Memory B cell (primary cell): ENCODE measurements around the gene ACSM6.

Experiments used
- ATAC-seq: fragments of 150-1000 bp; cut with Tn5 transposase; 2 replicates; pipeline ENCODE4 v1.10.0; 2021; ENCODE audit warnings: low read depth, mild to moderate bottlenecking, moderate library complexity
- DNase-seq, 2 donors: peaks; one replicate each; pipeline ENCODE4 v3.0.0; 2022; ENCODE audit warnings: low spot score in 2 of 2
- H3K27ac Mint-ChIP-seq: one replicate; pipeline ENCODE4 v1.8.0; 2022; ENCODE audit warnings: mild to moderate bottlenecking, moderate library complexity, mixed read lengths
- H3K27me3 Mint-ChIP-seq: one replicate; pipeline ENCODE4 v1.8.0; 2022; ENCODE audit warnings: mixed read lengths
- H3K36me3 Mint-ChIP-seq: one replicate; pipeline ENCODE4 v1.8.0; 2022; ENCODE audit warnings: mild to moderate bottlenecking, mixed read lengths
- H3K4me1 Mint-ChIP-seq: one replicate; pipeline ENCODE4 v1.8.0; 2022; ENCODE audit warnings: mixed read lengths
- H3K4me3 Mint-ChIP-seq: one replicate; pipeline ENCODE4 v1.8.0; 2022; ENCODE audit warnings: mild to moderate bottlenecking, moderate library complexity, mixed read lengths
- H3K9me3 Mint-ChIP-seq: one replicate; pipeline ENCODE4 v1.8.0; 2022; ENCODE audit warnings: mixed read lengths

The ACSM6 gene, protein sequence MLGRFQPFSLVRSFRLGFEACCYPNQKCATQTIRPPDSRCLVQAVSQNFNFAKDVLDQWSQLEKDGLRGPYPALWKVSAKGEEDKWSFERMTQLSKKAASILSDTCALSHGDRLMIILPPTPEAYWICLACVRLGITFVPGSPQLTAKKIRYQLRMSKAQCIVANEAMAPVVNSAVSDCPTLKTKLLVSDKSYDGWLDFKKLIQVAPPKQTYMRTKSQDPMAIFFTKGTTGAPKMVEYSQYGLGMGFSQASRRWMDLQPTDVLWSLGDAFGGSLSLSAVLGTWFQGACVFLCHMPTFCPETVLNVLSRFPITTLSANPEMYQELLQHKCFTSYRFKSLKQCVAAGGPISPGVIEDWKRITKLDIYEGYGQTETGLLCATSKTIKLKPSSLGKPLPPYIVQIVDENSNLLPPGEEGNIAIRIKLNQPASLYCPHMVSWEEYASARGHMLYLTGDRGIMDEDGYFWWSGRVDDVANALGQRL

DNA sequence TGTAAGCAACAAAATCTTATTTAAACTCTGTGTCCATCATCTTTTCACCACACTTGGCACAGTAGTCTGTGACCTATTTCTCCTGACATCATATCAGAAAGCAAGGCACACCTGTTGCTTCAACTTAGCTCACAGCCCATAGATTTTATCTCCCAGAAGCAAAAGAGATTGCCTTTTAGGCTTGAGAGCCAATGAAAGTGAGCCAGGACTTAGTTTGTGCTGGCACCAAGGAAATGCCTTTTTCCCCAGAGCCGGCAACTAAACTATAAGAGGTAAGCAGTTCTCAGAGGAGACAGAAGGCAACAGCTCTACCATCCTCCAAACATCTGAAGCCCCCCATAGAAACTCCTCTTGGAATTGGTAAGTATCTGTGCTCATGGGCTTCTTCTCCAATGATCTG is at the start of gene ACSM6:
TSS of gene ACSM6 (plus strand) at position 295 of the 400 bp plus-strand sequence. CDS start 248 bp downstream, outside the sequence.
- Mint-ChIP-seq H3K36me3 (no peaks in the 10 kb centered on the region), H3K27me3 (no peaks in the 10 kb centered on the region), H3K4me1 (no peaks in the 10 kb centered on the region), H3K4me3 (no peak within 1 kb of the TSS), H3K27ac (no peak within 1 kb of the TSS), H3K9me3 (no peaks in the 10 kb centered on the region)
- DNase-seq: no peak
- no peak for ATAC-seq

DNA sequence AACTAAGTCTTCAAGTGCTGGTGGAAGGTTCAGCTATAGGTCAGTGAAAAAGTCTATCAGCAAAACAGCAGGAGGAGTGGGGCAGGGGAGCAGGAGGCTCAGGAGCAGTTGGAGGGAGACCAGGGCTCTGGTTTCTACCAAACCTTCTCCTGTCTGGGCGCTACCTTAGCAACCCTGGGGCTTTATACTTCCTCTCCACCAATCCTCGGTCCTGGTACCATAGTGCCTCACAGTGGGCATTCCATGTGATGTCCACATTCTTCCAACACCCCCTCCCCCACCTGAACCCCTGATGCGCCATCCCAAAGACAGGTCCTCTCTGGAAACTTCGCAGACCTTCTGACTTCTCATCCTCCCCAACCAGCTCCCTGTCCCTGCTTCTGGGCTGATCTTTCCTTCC is 25.3 kb upstream of the ACSM6 start:
- no peak for DNase-seq
- H3K9me3 Mint-ChIP-seq: peaks cover under 1% of the 10 kb centered on the region
- peaks cover 13% of the 10 kb centered on the region for H3K36me3 Mint-ChIP-seq
- H3K4me3 Mint-ChIP-seq: no peak overlapping the region
- no peak overlapping the region for H3K27ac Mint-ChIP-seq
- ATAC-seq: no peak
- no peaks in the 10 kb centered on the region for H3K27me3 Mint-ChIP-seq
- no peaks in the 10 kb centered on the region for H3K4me1 Mint-ChIP-seq

DNA sequence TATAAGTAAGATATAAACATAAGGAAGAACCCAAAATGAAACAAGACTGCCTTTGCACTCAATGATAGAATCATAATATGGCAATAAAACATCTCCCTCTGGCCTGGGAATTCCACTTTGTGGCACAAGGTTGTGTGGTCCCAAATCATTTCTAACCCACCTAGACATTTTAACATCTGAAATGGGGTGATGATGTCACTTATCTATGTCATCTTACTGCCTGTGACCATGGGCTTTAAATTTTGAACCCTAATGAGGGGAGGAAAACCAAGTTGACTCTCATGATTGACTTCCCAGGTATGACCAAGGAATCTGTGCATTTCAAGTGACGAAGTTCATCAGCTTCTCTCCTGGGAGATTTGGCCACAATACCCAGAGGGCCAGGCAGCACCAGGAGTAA is 24.5 kb upstream of the ACSM6 start:
- Mint-ChIP-seq H3K9me3 (no peaks in the 10 kb centered on the region), H3K27ac (no peak overlapping the region), H3K4me3 (no peak overlapping the region), H3K36me3 (peaks cover 13% of the 10 kb centered on the region), H3K4me1 (no peaks in the 10 kb centered on the region), H3K27me3 (no peaks in the 10 kb centered on the region)
- DNase-seq (no peak), ATAC-seq (no peak)

DNA sequence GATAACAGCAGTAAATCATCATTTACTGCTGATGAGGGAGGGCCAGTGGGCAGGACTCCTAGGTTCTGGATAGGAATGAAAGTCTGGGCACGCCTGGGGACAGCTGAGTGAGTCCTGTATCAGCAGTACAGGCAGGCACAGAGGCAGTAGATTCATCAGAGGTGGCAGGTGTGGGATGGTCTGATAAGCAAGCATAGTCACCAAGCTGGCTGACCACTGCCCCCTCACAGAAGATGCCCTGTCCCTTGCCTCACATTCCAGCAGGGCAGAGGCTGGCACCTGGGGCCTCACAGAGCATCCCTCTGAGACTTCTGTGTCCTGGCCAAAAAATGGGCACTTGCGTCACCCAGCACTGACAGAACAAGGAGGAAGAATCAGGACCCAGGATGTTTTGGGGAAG is 23.2 kb upstream of the ACSM6 start:
- ATAC-seq (no peak), DNase-seq (no peak)
- Mint-ChIP-seq H3K9me3 (no peaks in the 10 kb centered on the region), H3K4me1 (no peaks in the 10 kb centered on the region), H3K4me3 (no peak overlapping the region), H3K36me3 (peaks cover 13% of the 10 kb centered on the region), H3K27me3 (no peaks in the 10 kb centered on the region), H3K27ac (no peak overlapping the region)

DNA sequence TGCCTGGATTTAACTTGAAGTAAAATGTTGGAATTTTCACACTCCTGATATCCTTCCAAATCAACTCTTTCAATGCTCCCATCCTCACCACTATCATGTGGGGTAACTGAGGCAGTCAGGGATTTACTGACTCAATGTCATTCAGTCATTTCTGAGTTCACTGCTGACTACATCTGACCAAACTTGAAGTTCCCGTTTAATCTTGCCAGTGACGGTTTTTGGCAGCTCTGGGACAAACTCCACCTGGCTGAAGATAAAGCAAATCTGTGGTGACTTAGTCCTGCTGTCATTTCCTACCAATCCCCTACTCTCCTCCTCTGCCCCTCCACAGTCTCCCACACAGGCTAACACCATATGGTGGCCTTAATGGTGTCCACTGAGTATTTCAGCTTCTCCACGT is 22.7 kb upstream of the ACSM6 start:
- no peaks in the 10 kb centered on the region for H3K9me3 Mint-ChIP-seq
- DNase-seq (no peak), ATAC-seq (no peak)
- H3K27ac Mint-ChIP-seq: no peak overlapping the region
- no peak overlapping the region for H3K4me3 Mint-ChIP-seq
- no peaks in the 10 kb centered on the region for H3K27me3 Mint-ChIP-seq
- no peaks in the 10 kb centered on the region for H3K4me1 Mint-ChIP-seq
- H3K36me3 Mint-ChIP-seq: peaks cover 9% of the 10 kb centered on the region

DNA sequence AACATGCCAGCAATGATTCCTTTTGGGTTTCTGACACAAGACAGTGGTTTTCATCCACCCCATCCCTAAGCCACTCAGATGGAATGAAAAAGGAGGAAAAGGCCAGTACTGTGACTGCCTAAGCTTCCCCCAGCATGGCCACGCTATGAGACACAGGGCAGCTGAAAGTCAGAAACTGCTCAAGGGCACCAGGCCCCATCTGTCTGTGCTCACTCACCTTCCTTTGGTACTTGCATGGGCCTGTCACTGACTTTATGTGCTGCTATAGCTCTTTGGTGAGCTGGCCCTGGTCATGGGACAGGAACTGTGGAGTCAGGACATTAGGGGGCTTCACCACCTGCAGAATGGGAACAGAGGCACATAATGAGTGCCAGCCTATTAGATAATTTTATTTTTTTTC is 21.2 kb upstream of the ACSM6 start:
- H3K27me3 Mint-ChIP-seq: no peaks in the 10 kb centered on the region
- H3K36me3 Mint-ChIP-seq: peaks cover 2% of the 10 kb centered on the region
- no peak overlapping the region for H3K4me3 Mint-ChIP-seq
- no peak overlapping the region for H3K27ac Mint-ChIP-seq
- DNase-seq (no peak), ATAC-seq (no peak)
- H3K9me3 Mint-ChIP-seq: no peaks in the 10 kb centered on the region
- no peaks in the 10 kb centered on the region for H3K4me1 Mint-ChIP-seq

DNA sequence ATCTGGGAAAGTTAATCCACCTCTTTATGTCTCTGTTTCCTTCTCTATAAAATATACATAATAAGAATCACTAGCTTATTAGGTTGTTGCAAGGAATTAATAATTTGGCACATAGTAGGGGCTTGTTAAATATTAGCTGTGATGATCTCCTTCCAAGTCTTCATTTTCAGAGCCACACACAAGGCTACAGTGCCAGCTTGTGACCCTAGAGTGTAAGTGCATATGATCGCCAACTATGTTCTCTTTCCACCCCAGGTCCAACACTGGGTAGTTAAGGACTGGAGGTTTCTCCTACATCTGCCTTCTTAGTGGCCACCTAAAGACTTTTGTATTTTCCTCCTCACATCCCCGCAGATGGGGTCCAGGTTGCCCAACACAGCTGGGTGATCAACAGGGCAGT is 17.9 kb upstream of the ACSM6 start:
- ATAC-seq (no peak), DNase-seq (no peak)
- H3K27me3 Mint-ChIP-seq: no peaks in the 10 kb centered on the region
- H3K27ac Mint-ChIP-seq: no peak overlapping the region
- H3K4me1 Mint-ChIP-seq: no peaks in the 10 kb centered on the region
- H3K36me3 Mint-ChIP-seq: peaks cover 2% of the 10 kb centered on the region
- no peak overlapping the region for H3K4me3 Mint-ChIP-seq
- H3K9me3 Mint-ChIP-seq: no peaks in the 10 kb centered on the region

DNA sequence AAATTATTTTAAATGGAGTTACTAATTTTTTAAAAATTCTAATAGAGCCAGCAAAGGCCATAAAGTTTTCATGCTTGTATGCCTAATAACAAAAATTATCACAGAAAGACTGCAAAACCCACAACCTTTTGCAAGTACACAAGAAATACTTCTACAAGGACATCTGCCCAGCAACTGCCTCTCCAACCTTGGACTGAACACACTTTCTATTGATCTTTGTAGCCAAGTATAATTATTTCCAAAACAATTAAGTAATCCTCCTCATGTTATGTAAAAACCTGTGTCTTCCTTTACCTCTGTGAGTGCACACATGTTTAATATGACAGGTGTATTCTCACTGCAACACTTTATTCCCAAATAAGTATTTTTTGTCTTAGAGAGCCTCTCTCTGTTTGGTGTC is 16.6 kb upstream of the ACSM6 start:
- Mint-ChIP-seq H3K27ac (no peak overlapping the region), H3K9me3 (no peaks in the 10 kb centered on the region), H3K4me1 (no peaks in the 10 kb centered on the region), H3K27me3 (no peaks in the 10 kb centered on the region), H3K36me3 (peaks cover 2% of the 10 kb centered on the region), H3K4me3 (no peak overlapping the region)
- ATAC-seq (no peak), DNase-seq (no peak)

DNA sequence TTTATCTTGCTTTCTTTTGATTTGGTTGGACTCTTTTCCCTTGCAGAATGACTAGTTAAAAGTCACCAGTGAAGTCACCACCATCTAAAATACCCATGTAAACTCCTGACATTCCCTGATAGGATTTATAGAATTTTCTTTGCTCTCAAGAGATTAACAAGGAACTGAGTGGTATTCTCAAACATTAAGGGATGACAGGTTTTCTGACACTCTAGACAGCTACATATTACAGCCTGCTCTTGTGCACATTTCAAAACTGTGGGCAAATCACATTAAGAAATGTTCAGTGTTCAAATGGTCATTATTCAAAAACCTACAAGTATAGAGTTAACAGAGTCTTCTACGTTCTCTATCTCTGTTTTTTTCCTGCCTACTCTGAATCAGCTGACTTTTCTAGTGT is 15.8 kb upstream of the ACSM6 start:
- Mint-ChIP-seq H3K4me1 (no peaks in the 10 kb centered on the region), H3K4me3 (no peak overlapping the region), H3K36me3 (peaks cover 2% of the 10 kb centered on the region), H3K27me3 (no peaks in the 10 kb centered on the region), H3K9me3 (no peaks in the 10 kb centered on the region), H3K27ac (no peak overlapping the region)
- ATAC-seq: no peak
- no peak for DNase-seq

DNA sequence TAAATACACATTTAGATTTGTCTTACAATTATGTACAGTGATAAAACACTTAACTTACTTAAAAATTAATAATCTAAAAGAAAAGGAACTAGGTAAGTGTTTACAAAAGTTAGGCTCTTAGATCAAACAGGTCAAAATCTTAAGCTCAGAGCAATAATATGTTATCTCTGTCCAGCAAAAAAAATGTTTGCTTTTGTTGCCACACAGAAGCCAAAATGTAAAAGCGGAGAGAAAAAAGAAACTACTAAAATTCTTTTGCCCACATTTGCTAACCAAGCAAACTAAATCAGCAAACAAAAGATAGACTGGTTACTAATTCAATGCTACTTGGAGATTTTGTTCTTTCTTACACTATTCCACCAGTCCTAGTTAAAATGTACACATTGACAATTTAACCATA is 15.2 kb upstream of the ACSM6 start:
- no peaks in the 10 kb centered on the region for H3K9me3 Mint-ChIP-seq
- ATAC-seq (no peak), DNase-seq (no peak)
- peaks cover under 1% of the 10 kb centered on the region for H3K4me1 Mint-ChIP-seq
- peaks cover 2% of the 10 kb centered on the region for H3K36me3 Mint-ChIP-seq
- no peak overlapping the region for H3K4me3 Mint-ChIP-seq
- no peaks in the 10 kb centered on the region for H3K27me3 Mint-ChIP-seq
- no peak overlapping the region for H3K27ac Mint-ChIP-seq

DNA sequence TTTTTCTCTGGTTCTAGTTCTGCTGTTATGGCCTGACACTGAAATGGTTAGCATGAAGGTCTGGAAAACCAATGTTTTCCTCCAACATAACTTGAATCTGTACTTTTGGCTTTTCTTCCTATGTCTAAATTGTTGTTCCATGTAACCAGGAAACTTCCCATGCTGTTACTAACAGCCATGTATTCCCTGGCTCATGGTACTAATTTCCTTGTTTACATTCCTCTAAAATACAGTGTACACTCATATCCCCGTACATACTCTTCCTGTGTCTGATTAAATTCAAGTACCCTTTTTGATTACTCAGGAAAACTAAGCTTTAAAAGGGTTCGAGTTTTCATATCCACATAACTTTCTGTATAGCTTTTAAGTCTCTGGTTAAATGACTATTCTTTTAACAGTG is 12.3 kb upstream of the ACSM6 start:
- H3K4me1 Mint-ChIP-seq: peaks cover 4% of the 10 kb centered on the region
- ATAC-seq: no peak
- no peaks in the 10 kb centered on the region for H3K27me3 Mint-ChIP-seq
- H3K4me3 Mint-ChIP-seq: no peak overlapping the region
- no peaks in the 10 kb centered on the region for H3K9me3 Mint-ChIP-seq
- no peaks in the 10 kb centered on the region for H3K36me3 Mint-ChIP-seq
- no peak for DNase-seq
- H3K27ac Mint-ChIP-seq: no peak overlapping the region

DNA sequence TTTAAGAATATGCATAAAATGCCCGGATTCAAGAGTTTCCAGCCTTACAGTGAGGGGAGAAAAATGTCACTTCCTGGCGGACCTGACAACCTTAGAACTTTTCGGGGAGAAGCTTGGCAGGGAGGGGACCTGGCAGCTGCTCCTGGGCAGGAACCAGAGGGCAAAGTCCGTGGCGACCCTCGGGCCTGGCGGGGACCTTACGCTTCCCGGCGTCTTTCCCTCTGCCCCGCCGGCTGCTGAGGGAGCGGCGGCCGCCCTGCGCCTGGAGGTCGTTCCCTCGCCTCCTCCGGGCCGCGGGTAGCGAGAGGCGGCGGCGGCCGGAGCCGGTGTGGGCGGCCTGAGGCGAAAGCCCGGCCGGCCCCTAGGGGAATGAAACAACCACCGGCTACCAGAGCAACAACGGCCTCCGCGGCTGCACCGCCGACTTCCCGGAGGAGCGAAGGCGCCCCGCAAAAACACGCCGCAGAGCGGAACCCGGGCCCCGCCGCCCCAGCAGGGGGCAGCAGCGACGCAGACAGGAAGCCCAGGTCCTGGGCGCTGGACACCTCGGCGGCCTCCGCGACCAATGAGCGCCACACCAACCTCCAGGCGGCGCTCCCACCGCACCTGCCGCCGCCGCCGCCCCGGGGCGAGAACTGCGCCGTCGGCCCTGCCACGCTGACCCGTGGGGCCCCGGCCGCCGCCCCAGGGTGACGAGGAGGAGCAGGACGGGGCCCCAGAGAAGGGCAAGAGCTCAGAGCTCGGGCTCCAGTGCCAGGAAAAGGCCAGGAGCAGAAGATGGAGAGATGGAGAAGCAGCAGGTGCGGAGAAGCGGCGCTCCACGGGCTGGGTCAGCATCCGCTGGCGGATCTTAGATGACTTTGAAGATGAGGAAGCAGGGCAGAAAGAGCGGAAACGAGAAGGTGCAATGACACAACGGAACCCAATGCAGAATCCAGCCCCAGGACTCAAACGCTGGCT is 10.5 kb upstream of the ACSM6 start:
- Mint-ChIP-seq H3K9me3 (no peaks in the 10 kb centered on the region), H3K4me1 (peaks cover 4% of the 10 kb centered on the region), H3K27ac (peak overlapping the region; percentile 62), H3K36me3 (no peaks in the 10 kb centered on the region), H3K27me3 (no peaks in the 10 kb centered on the region), H3K4me3 (peak overlapping the region; percentile 87)
- ATAC-seq (peak; percentile 89), DNase-seq (peak; percentile 78 to 86)

DNA sequence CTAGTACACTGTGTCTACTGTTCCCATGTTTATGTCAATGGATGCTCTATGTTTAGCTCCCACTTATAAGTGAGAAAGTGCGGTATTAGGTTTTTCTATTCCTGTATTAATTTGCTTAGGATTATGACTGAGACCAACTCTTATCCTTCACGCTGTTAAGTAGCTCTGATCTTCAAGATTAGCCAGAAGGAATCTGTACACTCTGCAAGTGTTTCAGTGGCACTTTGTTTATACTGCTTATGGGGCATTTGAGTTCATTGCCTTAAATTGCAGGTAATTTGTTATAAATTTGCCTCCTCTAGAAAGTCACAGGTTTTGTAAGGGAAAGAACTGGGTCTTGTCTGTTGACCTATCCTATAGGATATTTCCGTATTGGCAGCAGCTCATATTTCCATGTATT is 6.4 kb upstream of the ACSM6 start:
- no peak for DNase-seq
- Mint-ChIP-seq H3K27me3 (no peaks in the 10 kb centered on the region), H3K27ac (no peak overlapping the region), H3K4me1 (peaks cover 4% of the 10 kb centered on the region), H3K9me3 (no peaks in the 10 kb centered on the region), H3K4me3 (no peak overlapping the region), H3K36me3 (no peaks in the 10 kb centered on the region)
- ATAC-seq: no peak

DNA sequence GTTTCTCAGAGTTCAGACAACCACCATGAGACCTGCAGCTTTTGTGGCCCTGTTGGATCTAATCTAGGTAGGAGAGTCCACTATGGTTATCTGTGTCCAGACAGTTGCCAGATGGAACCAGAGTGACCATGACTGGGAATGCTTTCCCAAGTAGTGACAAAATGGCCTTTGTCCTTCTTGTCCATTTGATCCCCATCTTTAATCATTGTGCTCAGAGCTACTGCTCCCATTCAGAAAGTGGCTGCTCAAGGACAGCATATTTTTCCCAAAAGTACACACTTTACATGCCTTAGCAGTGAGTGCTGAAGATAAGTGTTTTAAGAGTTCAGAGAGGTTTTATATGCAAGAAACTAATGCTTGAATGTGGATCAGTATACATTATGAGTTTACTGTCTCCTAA is 5.4 kb upstream of the ACSM6 start:
- Mint-ChIP-seq H3K36me3 (no peaks in the 10 kb centered on the region), H3K9me3 (no peaks in the 10 kb centered on the region), H3K4me1 (peaks cover 4% of the 10 kb centered on the region), H3K4me3 (no peak overlapping the region), H3K27ac (no peak overlapping the region), H3K27me3 (no peaks in the 10 kb centered on the region)
- ATAC-seq (no peak), DNase-seq (no peak)
